Astrocyte of the cerebellum (primary cell): ENCODE results near the gene CCT5.

Experiments
- DNase-seq: peaks from one replicate; pipeline ENCODE4 v3.0.0-alpha.2; 2011; ENCODE audit warnings: low read depth
- H3K4me3 ChIP-seq: 2 replicates; pipeline ENCODE4 v1.5.1; 2011; ENCODE audit warnings: mild to moderate bottlenecking, low read depth, low read length, moderate library complexity
- CTCF ChIP-seq: IDR thresholded peaks from 2 replicates; pipeline ENCODE4 v1.5.1; 2012; ENCODE audit warnings: low read length, low read depth, moderate library complexity, mild to moderate bottlenecking; ENCODE audit errors: missing control alignments
- in situ Hi-C: cut with HindIII; loops from 2 replicates; pipeline ENCODE4 v1.10.0; 2017; ENCODE audit warnings: low sequenced_read_pairs

The CCT5 gene

DNA sequence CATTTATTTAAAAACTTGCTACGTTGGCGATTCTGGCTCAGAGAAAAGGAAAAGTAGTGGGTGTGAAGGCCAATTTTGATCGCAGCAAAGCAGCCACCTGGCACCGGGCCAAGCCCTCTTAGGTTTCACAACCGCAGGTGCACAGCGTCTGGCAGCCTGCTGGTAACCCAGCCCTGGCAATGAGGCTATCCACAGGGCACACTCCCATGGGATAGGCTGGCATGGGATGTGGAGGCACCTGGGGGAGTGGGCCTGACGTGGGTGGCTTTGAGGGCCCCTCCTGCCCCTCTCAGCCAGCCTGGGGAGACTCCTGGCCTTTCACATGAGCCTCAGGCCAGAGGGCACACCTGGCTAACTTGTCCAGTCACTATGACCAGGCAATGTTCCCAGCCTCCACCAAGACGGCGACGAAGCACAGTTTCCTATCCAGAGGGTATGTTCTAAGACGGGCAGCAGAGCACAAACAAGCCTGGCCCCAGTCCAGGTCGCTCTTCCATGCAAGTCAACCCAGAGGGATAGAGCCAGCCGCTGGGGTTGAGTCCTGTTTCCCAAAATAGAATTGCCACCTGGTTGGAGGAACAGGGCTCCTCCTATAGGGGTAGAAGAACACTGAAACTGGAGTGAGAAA is 38.6 kb downstream of the CCT5 start:
- in situ Hi-C loops = no loop called here
- no peak overlapping the region for H3K4me3 ChIP-seq
- TF ChIP-seq CTCF = no peak
- DNase-seq = no peak

- in situ Hi-C loops = no loop called here
- no peak for TF ChIP-seq CTCF
- H3K4me3 ChIP-seq = no peak overlapping the region
- DNase-seq = no peak
These were observed 39.3 kb downstream of the CCT5 start for GRCh38 chr5:10289353-10289752.

DNA sequence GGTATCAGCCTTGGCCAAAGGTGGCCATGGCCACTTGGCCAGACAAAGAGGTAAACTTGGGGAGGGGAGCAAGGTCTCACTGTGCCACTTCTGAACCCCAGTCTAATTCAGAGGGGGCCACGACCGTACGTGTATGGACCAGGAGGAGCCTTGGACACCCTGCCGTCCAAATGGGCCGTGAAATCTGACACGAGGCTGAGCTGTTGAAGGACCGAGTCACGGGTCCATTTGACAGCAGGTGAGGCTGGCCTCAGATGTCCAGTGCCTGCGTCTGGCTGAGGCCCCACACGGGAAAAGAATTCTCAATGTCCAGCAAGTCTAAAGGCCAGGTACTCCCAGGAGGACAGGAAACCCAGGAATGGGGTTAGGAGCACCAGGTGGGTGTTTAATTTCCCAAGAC is 39.9 kb downstream of the CCT5 start:
- no peak overlapping the region for H3K4me3 ChIP-seq
- no peak for TF ChIP-seq CTCF
- no peak for DNase-seq
- in situ Hi-C loops = no loop called here

DNA sequence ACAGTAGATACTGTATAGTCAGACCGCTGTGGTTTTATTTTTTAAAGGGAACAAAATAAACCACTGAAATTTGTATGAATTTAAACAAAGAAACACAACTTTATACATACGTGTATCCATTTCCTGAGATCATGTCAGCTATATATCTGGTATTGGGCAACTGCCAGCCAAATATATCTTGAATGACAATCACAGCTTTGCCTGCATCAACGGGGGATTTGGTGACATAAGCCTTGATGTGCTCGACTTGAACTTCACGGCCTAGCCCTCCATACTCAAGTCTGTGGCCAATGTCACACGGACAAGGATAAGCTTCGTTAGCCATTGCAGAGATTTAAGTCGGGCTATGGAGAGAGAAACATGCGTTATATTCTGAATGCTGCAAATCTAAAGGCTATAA is 40.4 kb downstream of the CCT5 start:
- no peak for DNase-seq
- H3K4me3 ChIP-seq = no peak overlapping the region
- no peak for TF ChIP-seq CTCF
- in situ Hi-C loops = no loop called here

DNA sequence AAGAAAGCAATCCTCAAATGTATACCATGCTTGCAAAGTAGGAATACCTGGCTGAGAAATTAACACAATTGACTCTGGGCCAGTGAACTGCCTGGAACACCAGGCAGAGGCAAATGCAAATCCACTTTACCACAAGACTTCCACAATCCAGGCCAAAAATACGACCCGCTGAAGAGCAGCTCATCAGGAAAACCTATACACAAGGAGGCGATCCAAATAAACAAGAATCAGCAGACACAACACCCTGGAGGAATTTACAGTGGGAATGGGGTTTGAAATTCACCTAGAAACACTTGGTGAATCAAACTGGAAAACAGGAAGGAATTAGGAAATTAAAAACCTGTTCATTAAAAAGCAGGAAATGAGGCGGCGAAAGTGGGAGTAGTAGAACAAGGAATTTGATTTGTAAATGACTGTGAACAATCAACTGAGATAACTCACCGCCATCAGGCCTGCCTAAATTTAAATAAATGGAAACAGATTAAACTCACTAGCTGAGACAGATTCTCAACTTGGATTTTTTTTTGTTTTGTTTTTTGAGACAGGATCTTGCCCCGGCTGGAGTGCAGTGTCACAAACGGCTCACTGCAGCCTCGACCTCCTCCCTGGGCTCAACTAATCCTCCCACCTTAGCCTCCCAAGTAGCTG is 41.7 kb downstream of the CCT5 start:
- in situ Hi-C loops = no loop called here
- no peak overlapping the region for H3K4me3 ChIP-seq
- no peak for DNase-seq
- TF ChIP-seq CTCF = no peak

- no peak for TF ChIP-seq CTCF
- no peak for DNase-seq
- in situ Hi-C loops = no loop called here
- H3K4me3 ChIP-seq = no peak overlapping the region
These were observed 44.0 kb downstream of the CCT5 start for GRCh38 chr5:10293907-10294662.
